Right lobe of liver (tissue), 6 donors: ENCODE measurements around the gene FCHO1. TPM values are rescaled to one million over a fixed set of nuclear protein-coding genes. Genes with fewer than 3 reads are reported as not detected.

Source experiments
- ATAC-seq, 4 donors: fragments of 200-7000 bp; cut with Tn5 transposase; one replicate each; pipeline ENCODE4 v1.9.1; 2020; ENCODE audit warnings: mild to moderate bottlenecking in 4 of 4, moderate library complexity in 4 of 4
- DNase-seq, 3 donors: peaks; one replicate each; pipeline ENCODE4 v3.0.0-alpha.2; 2020
- H3K27ac ChIP-seq, 3 donors: fragments of 200-600 bp; one replicate each; pipeline ENCODE4 v1.8.0; 2022
- H3K27me3 ChIP-seq, 2 donors: fragments of 200-600 bp; one replicate each; pipeline ENCODE4 v1.8.0; 2022
- H3K36me3 ChIP-seq, 4 donors: fragments of 200-600 bp; sonication (generic) in 1 of 4; one replicate each; pipeline versions ENCODE4 v1.5.1 to v1.8.0; 2017 to 2022; ENCODE audit warnings: control low read depth in 1 of 4
- H3K4me1 ChIP-seq, 4 donors: fragments of 200-600 bp; sonication (generic) in 1 of 4; one replicate each; pipeline versions ENCODE4 v1.5.1 to v1.8.0; 2017 to 2022; ENCODE audit warnings: control low read depth in 1 of 4
- H3K4me3 ChIP-seq, 3 donors: fragments of 200-600 bp; one replicate each; pipeline ENCODE4 v1.8.0; 2022
- H3K9me3 ChIP-seq, 4 donors: fragments of 200-600 bp; sonication (generic) in 1 of 4; one replicate each; pipeline versions ENCODE4 v1.5.1 to v1.8.0; 2017 to 2022; ENCODE audit warnings: control low read depth in 1 of 4
- CTCF ChIP-seq, 4 donors: fragments of 200-600 bp in 3 of 4; fragments of 450-650 bp in 1 of 4; IDR thresholded peaks; one replicate each; pipeline versions ENCODE4 v1.5.1 to v1.8.0; 2016 to 2022; ENCODE audit warnings: antibody characterized with exemption in 4 of 4, mild to moderate bottlenecking in 2 of 4
- POLR2A ChIP-seq: fragments of 450-650 bp; IDR thresholded peaks from one replicate; pipeline ENCODE4 v1.6.1; 2017; ENCODE audit warnings: antibody characterized with exemption, mild to moderate bottlenecking
- WGBS: methylation state at CpG from one replicate; pipeline ENCODE4 v1.1.6; 2018; ENCODE audit warnings: low coverage, low lambda C conversion rate; ENCODE audit not compliant: insufficient coverage; ENCODE audit errors: missing lambda C conversion rate; 5-methylcytosine and 5-hydroxymethylcytosine counted together
- intact Hi-C, 2 donors: fragments of 100-400 bp; cut with DNase I; formaldehyde crosslinking; loops; one replicate each; pipeline versions ENCODE4 v1.11.2 to v1.14.1; 2022
- total RNA-seq, 6 experiments: library from RNA; depleted of rRNA in 2 of 6; stranded (reverse); fragments of >200 nt in 2 of 6; fragmentation: NEBNext Ultra II Directional in 3 of 6; extraction: Animal tissue kit (Norgen Biotek cat#: 25700) in 3 of 6; gene quantifications; one replicate each; pipeline versions ENCODE4 v1.1.0 to v1.2.4, GENCODE V29; 2016 to 2023
- donor health status: DM: no; HTN: yes; CAD: no.
- donor health status: DM: no; HTN: no; CAD: no.
- donor health status: DM: no; HTN: no; CAD: no.
- donor health status: DM: no; HTN: yes; CAD: no.
- donor health status: DM: no; HTN: yes; CAD: no.

The FCHO1 gene
- total RNA-seq, 6 experiments from 2014 or later = 0.93 to 3.6 (median 1.3) TPM

GRCh38 chr19:17726964-17727773 is 24.1 kb upstream of the FCHO1 start:
- no peak for TF ChIP-seq CTCF (IDR thresholded peaks at IDR 0.05)
- no peak for TF ChIP-seq POLR2A
- ATAC-seq = peak in 1 of 4 donors; percentile 18
- H3K27me3 ChIP-seq = no peaks in the 10 kb centered on the region

GRCh38 chr19:17727843-17728242 is 23.4 kb upstream of the FCHO1 start:
- no peak for DNase-seq
- intact Hi-C loops = no loop called here

More at GRCh38 chr19:17726964-17727773, 24.1 kb upstream of the FCHO1 start:
- no CpG with 5 or more reads among the region's 62 CpGs for WGBS
- Histone ChIP-seq H3K36me3 (peaks cover 0 to 40% (median 8%) of the 10 kb centered on the region in 4 donors), H3K4me1 (peaks cover 0 to 1% (median 0%) of the 10 kb centered on the region in 4 donors), H3K9me3 (no peaks in the 10 kb centered on the region), H3K4me3 (no peak overlapping the region), H3K27ac (no peak overlapping the region)
- DNase-seq = no peak
- intact Hi-C loops = no loop called here

GRCh38 chr19:17733127-17733526 is 18.1 kb upstream of the FCHO1 start:
- ATAC-seq (peak in 1 of 4 donors; percentile 39), DNase-seq (no peak)
- Histone ChIP-seq H3K27me3 (no peaks in the 10 kb centered on the region), H3K4me1 (no peaks in the 10 kb centered on the region), H3K27ac (no peak overlapping the region), H3K9me3 (no peaks in the 10 kb centered on the region), H3K4me3 (no peak overlapping the region), H3K36me3 (peaks cover 0 to 29% (median 5%) of the 10 kb centered on the region in 4 donors)
- intact Hi-C loops = no loop called here
- 94% methylated on average over 5 of the region's 22 CpGs for WGBS
- no peak for TF ChIP-seq POLR2A
- TF ChIP-seq CTCF (IDR thresholded peaks at IDR 0.05) = no peak

More at GRCh38 chr19:17727843-17728242, 23.4 kb upstream of the FCHO1 start:
- peaks cover 0 to 44% (median 8%) of the 10 kb centered on the region in 4 donors for H3K36me3 ChIP-seq
- 93% methylated on average over 3 of the region's 19 CpGs for WGBS
- H3K9me3 ChIP-seq = no peaks in the 10 kb centered on the region
- TF ChIP-seq CTCF (IDR thresholded peaks at IDR 0.05) (no peak), POLR2A (no peak)
- ATAC-seq = no peak
- no peaks in the 10 kb centered on the region for H3K4me1 ChIP-seq
- H3K27me3 ChIP-seq = no peaks in the 10 kb centered on the region
- H3K27ac ChIP-seq = no peak overlapping the region
- no peak overlapping the region for H3K4me3 ChIP-seq

- Histone ChIP-seq H3K27me3 (no peaks in the 10 kb centered on the region), H3K36me3 (peaks cover 0 to 27% (median 3%) of the 10 kb centered on the region in 4 donors), H3K4me1 (no peaks in the 10 kb centered on the region), H3K9me3 (no peaks in the 10 kb centered on the region), H3K27ac (no peak overlapping the region), H3K4me3 (no peak overlapping the region)
- ATAC-seq (peak in 1 of 4 donors; percentile 13), DNase-seq (no peak)
- WGBS = 94% methylated on average over 3 of the region's 16 CpGs
- intact Hi-C loops = no loop called here
- no peak for TF ChIP-seq CTCF (IDR thresholded peaks at IDR 0.05)
- TF ChIP-seq POLR2A = no peak
Measured at GRCh38 chr19:17734146-17734545, 17.1 kb upstream of the FCHO1 start.
